NCI-H1105 (cell line): ENCODE results near the gene MTMR4.
"Not testable (repeated sequence)": the region's sequence is repeated elsewhere in the genome, so short reads cannot be mapped to it uniquely, and the experiment has no call there.

Experiments
- DNase-seq: peaks from one replicate; lab custom pipeline; 2025; lab: John Stamatoyannopoulos, UW

The MTMR4 gene

DNA sequence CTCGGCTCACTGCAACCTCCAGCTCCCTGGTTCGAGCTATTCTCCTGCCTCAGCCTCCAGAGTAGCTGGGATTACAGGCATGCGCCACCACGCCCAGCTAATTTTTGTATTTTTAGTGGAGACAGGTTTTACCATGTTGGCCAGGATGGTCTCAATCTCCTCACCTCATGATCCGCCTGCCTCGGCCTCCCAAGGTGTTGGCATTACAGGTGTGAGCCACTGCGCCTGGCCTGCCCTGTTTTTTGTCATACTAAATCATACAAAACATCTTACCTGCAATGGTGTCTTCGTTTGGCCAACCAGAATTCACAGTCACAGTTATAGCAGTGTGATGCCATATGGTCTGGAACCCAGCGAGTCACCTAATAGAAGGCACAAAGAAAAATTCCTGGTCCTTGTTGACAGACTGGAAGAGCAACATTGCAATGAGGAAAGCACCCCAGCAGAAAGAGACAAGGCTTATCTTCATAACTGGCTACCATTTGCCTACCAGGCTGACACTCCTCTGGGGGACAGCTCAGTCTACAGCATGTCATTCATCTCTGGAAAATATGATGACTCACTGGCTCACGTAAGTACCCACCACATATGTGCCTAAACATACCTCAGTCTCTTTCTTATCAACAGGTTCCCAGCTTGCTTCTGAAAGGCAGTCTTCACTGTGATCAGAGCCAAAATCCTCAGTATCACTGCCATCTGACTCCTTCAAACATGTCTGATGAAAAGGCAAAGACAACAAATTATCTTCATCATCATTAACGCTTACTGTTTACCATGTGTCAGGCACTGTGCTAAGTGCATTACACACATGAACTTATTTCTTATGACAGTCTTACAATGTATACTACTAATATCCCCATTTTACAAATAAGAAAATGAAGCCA lies 22.0 kb downstream of the MTMR4 start:
- DNase-seq: no peak

DNA sequence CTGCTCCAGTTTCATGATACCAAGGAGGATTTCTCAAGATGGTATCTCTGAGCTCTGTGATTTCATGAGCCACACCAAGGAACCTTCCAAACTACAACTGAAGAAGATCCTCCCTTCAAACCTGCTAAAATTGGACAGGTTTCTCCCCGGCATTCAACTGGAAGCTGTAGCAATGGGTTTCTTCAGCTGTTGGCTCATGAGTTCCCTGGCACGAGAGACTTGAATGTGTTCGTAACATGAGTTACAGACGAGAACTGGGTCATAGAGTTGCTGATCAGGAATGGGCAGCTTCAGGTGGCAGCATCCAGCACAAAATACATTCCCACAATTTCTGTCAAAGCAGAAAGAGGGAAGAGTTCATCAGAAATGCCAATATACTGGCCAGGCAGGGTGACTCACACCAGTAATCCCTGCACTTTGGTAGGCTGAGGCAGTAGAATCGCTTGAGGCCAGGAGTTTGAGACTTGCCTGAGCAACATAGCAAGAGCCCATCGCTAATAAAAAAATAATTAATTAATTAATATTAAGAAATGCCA lies 22.9 kb downstream of the MTMR4 start:
- DNase-seq: no peak

DNA sequence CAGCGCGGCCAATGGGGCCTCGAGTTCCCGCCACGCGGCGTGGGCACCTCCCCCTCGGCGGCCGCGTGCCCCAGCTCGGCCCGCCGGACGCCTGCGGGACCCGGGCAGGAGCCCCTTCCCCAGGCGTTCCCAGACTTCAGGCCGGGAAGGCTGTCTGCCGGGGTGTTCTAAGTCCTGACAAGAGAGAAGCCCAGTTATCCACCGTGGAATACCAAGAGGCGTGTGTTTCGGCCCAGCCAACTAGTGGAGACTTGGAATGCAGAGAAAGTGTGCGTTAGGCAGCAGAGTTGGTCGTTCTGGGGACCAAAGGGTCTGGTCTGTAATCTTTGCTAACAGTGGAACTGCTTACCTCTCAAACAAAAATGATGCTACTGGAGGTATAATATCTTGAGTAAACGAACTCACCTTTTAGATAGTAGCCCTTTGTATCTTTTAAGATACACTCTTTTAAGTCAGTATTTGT lies 26.0 kb downstream of the MTMR4 start:
- no peak for DNase-seq

DNA sequence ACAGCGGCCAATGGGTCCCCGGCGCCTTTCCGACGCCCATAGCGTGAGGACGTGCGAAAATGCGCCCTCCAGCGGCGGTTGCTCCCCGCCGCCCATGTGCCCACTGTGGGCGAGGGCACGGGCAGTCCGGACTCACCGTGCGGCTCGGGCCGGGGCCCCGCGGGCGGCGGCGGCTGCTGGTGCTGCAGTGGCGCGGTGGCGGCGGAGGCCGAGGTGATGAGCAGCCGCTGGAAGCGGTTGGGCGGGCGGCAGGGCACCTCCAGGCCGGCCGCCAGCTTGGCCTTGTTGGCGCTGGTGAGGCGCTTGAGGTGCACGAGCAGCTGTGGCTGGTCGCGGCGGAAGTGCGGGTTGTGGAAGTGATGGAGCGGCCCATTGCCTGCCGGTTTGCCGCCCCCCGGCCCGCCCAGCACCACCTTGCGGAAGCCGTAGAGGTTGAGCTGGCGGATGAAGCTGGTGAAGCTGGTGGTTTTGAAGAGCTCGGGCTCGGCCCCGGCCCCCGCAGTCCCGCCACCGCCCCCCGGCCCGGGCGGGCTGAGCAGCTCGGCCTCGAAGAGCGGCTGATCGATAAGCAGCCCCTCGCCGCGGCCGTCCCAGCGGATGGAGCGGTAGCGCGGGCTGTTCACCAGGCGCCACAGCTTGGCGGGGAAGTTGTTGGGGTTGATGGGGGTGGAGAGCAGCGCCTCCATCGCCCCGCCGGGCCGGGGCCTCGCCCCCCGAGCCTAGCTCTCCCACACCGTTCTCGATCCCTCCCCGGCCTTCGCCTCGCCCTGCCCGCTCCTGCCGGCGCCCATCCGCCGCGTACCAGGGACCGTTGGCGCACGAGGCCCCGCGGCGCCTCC lies 26.6 kb downstream of the MTMR4 start, which contains the start of gene HSF5:
Gene HSF5, minus strand, starts transcription at position 820 of the 839 bp plus-strand sequence. Its CDS starts 134 bp downstream, at position 686.
- DNase-seq: no peak

DNA sequence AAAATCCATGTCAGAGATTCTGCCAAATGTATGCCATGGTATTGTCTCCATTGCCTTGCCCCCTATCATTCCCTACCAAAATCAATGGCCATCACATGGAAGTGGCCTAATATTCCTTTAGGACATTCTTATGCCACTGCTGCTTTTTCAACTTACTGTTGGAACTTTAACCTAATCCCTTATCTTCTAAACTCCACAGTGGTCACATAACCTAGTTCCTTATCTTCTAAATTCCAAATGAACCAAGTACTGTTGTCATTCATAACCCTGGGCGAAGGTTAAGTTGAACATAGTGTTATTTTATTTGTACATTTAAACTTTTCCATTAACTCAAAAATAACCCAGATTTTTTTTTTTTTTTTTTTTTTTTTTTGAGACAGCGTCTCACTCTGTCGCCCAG lies 29.8 kb downstream of the MTMR4 start:
- no peak for DNase-seq

DNA sequence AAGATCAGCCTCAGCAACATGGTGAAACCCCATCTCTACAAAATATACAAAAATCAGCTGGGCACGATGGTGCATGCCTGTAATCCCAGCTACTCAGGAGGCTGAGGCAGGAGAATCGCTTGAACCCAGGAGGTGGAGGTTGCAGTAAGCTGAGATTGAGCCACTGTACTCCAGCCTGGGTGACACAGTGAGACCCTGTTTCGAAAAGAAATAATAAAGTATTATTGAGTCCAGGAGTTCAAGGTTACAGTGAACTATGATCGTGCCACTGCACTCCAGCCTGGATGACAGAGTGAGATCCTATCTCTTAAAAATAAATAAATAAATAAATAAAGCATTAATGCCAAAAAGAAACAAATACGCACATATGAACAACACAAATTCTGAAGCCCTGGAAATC lies 32.6 kb downstream of the MTMR4 start:
- DNase-seq: not testable (repeated sequence)

DNA sequence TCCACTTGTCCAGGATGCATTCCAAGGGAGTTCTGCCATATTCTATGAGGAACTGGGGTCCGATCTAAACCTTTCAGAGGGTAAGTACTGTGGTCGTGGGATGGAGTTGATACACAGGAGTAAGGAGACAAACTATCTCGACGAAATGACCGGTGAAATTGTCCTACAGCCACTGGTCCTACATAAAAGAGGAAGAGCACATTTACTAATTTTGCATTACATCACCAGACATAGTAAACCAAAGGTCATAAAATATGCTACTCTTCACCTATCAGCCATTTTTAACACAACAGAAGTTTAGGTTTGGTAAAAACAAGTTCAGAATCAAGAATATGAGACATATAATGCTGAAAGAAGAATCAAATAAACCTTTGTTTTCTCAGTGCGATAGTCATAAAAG lies 34.3 kb downstream of the MTMR4 start:
- DNase-seq: no peak

DNA sequence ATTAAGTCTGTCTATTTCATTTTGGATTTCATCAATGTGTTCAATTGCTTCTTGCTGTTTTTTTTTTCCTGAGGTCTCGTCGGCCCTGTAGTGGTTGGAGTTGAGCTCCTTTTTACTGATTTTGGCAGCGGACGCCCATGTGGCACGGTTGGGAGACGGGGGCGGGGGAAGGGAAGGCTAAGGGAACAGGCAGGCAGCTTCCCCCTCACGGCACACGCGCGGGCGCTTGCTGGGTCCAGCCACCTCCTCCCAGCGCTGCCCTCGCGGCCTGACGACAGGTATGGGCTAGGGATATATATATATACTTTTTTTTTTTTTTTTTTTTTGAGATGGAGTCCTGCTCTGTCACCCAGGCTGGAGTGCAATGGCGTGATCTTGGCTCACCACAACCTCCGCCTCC lies 37.6 kb downstream of the MTMR4 start:
- DNase-seq: no peak

DNA sequence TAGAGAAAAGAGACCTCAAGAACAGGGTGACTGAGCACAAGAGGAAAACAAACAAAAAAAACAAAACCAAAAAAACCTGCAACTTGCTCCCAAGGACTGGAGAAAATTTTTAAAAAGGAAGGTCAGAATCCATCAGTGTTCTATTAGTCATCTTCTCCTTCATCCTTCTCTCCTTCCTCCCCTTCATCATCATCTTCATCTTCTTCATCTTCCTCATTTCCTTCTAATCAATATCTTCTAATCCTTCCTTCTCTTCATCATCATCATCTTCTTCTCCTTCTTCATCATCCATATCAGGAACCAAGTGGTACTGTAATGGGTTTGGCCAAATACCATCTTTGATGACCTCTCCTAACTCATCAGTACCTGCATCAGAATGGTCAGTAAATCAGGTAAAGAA lies 38.5 kb downstream of the MTMR4 start:
- no peak for DNase-seq

DNA sequence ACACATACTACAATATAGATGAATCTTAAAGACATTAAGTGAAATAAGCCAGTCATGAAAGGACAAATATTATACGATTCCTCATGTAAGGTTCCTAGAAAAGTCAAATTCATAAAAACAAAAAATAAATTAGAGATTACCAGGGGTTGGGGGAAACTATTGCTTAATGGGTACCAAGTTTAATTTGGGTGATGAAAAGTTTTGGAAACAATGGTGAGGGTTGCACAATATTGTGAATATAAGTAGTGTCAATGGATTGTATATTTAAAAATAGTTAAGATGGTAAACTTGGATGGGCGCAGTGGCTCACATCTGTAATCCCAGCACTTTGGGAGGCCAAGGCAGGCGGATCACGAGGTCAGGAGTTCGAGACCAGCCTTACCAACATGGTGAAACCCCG lies 44.1 kb downstream of the MTMR4 start:
- DNase-seq: no peak

DNA sequence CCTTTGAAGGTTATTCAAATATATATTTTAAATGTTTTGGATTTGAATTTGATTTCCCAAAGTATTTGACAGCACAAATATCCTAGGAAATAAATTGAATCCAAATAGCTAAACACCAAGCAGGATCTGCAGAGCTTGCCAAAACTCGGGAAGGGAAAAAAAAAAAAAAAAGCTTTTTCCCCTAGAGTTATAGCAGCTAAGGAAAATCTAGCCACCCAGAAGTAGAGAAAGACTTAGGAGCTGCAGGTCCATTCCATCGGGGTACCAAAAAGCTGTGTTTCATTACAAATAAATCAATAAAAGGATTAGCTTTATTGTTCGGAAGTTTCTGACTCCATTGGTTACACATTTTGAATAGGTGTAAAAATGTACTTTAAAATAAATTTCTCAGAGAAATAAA lies 45.5 kb downstream of the MTMR4 start:
- DNase-seq: no peak

DNA sequence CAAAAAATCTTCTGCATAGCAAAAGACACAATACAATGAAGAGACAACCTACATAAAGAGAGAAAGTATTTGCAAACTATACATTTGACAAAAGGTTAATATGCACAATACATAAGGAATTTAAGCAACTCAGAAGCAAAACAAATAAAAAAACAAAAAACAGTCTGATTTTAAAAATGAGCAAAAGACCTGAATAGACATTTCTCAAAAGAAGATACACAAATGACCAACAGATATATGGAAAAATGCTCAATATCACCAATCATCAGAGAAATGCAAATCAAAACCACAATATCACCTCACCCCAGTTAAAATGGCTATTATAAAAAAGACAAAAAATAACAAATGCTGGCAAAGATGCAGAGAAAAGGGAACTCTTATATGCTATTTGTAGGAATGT lies 58.9 kb downstream of the MTMR4 start:
- no peak for DNase-seq

DNA sequence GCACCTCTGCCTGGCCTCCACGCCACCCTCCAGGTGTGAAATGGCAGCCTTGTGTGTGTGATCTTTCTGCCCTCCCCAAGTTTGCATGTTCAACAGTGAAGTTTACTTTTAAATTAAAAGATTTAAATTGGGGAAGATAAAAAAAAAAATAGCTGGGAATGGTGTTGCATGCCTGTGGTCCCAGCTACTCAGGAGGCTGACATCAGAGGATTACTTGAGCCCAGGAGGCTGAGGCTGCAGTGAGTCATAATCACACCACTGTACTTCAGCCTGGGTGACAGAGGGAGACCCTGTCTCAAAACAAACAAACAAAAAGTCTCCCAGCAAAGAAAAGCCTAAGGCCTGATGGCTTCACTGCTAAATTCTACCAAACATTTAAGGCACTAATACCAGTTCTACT lies 61.7 kb downstream of the MTMR4 start:
- DNase-seq: no peak

DNA sequence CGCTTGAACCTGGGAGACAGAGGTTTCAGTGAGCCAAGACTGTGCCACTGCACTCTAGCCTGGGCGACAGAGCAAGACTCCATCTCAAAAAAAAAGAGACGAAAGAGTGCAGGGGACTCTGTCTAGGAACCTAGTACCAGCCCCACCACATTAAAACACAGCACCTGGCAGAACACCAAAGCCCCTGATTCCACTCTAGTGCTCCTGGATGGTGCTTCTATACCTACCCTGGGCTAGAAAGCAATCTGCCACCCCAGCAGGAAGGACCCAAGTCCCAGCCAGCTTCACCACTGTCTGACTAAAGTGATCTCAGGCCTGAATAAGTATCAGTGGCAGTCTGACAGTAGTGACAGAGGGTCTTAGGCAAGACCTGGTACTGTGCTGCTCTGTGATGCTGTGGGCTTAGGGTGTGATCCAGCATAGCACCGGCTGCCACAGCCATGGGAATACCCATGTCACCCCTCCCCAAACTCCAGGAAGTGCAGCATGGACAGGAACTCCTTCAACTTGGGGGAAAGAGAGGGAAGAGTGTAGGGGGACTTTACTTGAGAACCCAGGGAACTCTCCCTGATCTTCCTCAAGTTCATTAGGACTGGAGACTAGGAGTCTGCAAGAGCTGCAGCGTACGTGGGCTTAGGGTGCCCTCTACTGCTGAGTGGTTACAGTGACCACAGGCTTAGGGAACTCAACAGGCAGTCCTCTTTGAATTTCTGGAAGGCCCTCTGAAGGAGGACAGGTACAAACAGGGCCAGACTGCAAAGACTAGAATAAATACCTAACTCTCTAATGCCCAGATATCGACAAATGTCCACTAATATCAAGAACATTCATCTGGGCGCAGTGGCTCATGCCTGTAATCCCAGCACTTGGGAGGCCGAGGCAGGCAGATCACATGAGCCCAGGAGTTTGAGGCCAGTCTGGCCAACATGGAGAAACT lies 67.1 kb downstream of the MTMR4 start:
- peak; percentile 72 for DNase-seq

DNA sequence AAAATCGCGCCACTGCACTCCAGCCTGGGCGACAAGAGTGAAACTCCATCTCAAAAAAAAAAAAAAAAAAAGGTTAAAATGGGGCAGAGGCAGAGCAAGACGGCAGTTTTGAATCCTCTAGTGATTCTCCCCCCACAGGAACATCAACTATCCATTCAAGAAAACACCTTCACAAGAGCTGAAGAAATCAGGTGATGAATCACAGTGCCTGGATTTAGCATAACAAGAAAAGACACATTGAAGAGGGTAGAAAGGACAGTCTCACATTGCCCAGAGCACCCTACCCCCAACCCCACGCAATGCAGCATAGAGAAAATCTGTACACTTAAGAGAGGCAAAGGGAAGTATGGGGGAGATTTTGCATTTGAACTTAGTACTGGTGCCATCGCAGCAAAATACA lies 68.4 kb downstream of the MTMR4 start:
- no peak for DNase-seq
